Nephron progenitor cell (in vitro differentiated cells): ENCODE data around the gene MPEG1.

Experiments used
- DNase-seq: peaks from one replicate; pipeline ENCODE4 v3.0.0; 2021
- H3K27ac Mint-ChIP-seq: 2 replicates; pipeline ENCODE4 v1.8.0; 2021; ENCODE audit warnings: mild to moderate bottlenecking, moderate library complexity, mixed read lengths
- H3K27me3 Mint-ChIP-seq: 2 replicates; pipeline ENCODE4 v1.8.0; 2021; ENCODE audit warnings: mild to moderate bottlenecking, low read depth, mixed read lengths; ENCODE audit not compliant: poor library complexity
- H3K36me3 Mint-ChIP-seq: 2 replicates; pipeline ENCODE4 v1.8.0; 2021; ENCODE audit warnings: low read depth, mixed read lengths
- H3K4me1 Mint-ChIP-seq: 2 replicates; pipeline ENCODE4 v1.8.0; 2021; ENCODE audit warnings: mixed read lengths
- H3K4me3 Mint-ChIP-seq: 2 replicates; pipeline ENCODE4 v1.8.0; 2021; ENCODE audit warnings: mild to moderate bottlenecking, moderate library complexity, mixed read lengths
- H3K9me3 Mint-ChIP-seq: 2 replicates; pipeline ENCODE4 v1.8.0; 2021; ENCODE audit warnings: mild to moderate bottlenecking, moderate library complexity, mixed read lengths
- TF ChIP-seq, protein P1 (sequence below): fragments of 200-600 bp; sonication (generic); IDR thresholded peaks from 2 replicates; pipeline ENCODE4 v1.5.0; 2021; ENCODE audit warnings: antibody characterized with exemption

Gene MPEG1

DNA sequence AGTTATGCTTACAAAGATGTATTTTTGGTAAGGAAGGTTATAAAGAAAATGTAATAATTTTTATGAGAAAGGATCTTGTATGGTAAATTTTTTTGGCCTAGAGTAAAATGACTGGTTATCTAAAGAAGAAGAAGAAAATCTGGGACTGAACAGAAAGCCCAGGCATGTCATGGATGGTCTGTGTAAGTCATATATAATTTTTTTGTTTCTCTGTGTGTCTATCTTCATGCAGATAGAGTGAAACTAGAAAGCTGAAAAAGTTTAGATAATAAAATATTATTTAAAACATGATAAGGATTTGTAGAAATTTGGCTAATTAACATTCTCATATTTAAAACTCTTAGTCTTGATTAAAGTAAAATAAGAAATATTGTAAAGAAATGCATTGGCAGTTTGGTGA lies 27.6 kb upstream of the MPEG1 start:
- no peak overlapping the region for H3K4me3 Mint-ChIP-seq

GRCh38 chr11:59226396-59226795 lies 13.7 kb upstream of the MPEG1 start:
- H3K36me3 Mint-ChIP-seq = no peaks in the 10 kb centered on the region
- no peak for DNase-seq
- peaks cover 4% of the 10 kb centered on the region for H3K9me3 Mint-ChIP-seq
- no peak overlapping the region for H3K4me3 Mint-ChIP-seq
- H3K27me3 Mint-ChIP-seq = no peaks in the 10 kb centered on the region
- H3K4me1 Mint-ChIP-seq = no peaks in the 10 kb centered on the region
- TF ChIP-seq, protein P1, sequence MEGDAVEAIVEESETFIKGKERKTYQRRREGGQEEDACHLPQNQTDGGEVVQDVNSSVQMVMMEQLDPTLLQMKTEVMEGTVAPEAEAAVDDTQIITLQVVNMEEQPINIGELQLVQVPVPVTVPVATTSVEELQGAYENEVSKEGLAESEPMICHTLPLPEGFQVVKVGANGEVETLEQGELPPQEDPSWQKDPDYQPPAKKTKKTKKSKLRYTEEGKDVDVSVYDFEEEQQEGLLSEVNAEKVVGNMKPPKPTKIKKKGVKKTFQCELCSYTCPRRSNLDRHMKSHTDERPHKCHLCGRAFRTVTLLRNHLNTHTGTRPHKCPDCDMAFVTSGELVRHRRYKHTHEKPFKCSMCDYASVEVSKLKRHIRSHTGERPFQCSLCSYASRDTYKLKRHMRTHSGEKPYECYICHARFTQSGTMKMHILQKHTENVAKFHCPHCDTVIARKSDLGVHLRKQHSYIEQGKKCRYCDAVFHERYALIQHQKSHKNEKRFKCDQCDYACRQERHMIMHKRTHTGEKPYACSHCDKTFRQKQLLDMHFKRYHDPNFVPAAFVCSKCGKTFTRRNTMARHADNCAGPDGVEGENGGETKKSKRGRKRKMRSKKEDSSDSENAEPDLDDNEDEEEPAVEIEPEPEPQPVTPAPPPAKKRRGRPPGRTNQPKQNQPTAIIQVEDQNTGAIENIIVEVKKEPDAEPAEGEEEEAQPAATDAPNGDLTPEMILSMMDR = no peak
- H3K27ac Mint-ChIP-seq = no peak overlapping the region

More for the DNA sequence above, 27.6 kb upstream of the MPEG1 start:
- Mint-ChIP-seq H3K36me3 (no peaks in the 10 kb centered on the region), H3K4me1 (no peaks in the 10 kb centered on the region), H3K27me3 (peaks cover 9% of the 10 kb centered on the region), H3K9me3 (peaks cover 53% of the 10 kb centered on the region), H3K27ac (no peak overlapping the region)
- no peak for DNase-seq
- TF ChIP-seq, protein P1 = no peak

DNA sequence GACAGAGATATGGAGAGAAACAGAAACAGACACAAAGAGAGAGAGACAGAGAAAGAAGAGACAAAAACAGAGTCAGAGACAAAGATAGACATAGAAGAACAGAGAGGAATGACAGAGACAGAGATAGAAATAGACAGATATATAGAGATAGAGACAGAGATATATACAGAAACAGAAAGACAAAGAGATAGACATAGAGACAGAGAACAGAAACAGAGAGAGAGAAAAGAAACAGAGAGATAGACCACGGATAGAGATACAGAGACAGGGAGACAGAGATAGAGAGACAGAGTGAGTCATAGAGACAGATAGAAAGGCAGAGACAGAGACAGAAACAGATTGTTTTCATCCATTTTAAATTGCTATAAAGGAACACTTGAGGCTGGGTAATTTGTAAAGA lies 12.3 kb upstream of the MPEG1 start:
- no peak for DNase-seq
- no peak overlapping the region for H3K27ac Mint-ChIP-seq
- no peaks in the 10 kb centered on the region for H3K9me3 Mint-ChIP-seq
- H3K4me3 Mint-ChIP-seq = no peak overlapping the region
- TF ChIP-seq, protein P1 = no peak
- no peaks in the 10 kb centered on the region for H3K36me3 Mint-ChIP-seq
- no peaks in the 10 kb centered on the region for H3K4me1 Mint-ChIP-seq
- no peaks in the 10 kb centered on the region for H3K27me3 Mint-ChIP-seq

GRCh38 chr11:59224351-59224928 lies 11.7 kb upstream of the MPEG1 start:
- Mint-ChIP-seq H3K27me3 (no peaks in the 10 kb centered on the region), H3K9me3 (no peaks in the 10 kb centered on the region), H3K36me3 (no peaks in the 10 kb centered on the region)

DNA sequence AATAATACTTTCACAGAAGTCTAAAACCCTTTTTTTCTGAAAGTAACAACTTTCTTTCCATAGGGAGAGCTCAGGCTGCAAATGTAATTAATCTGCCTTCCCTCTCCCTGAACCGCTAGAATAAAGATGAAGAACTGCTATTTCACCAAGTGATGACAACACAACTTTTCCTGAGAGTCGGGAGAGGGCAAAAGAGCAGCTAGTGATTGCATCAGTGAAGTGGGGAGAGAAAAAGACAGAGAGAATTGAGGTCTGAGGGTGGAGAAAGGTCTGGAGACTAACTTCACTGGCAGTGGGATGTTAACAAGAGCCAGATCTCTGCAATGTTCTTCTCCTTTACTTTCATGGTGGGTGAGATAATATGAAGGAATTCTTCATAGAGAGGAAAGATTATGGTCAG lies 10.9 kb upstream of the MPEG1 start:
- Mint-ChIP-seq H3K36me3 (no peaks in the 10 kb centered on the region), H3K9me3 (no peaks in the 10 kb centered on the region), H3K27me3 (no peaks in the 10 kb centered on the region), H3K4me1 (no peaks in the 10 kb centered on the region), H3K27ac (no peak overlapping the region), H3K4me3 (no peak overlapping the region)
- no peak for DNase-seq
- TF ChIP-seq, protein P1 = no peak

More at GRCh38 chr11:59224351-59224928, 11.7 kb upstream of the MPEG1 start:
- DNase-seq = no peak
- H3K27ac Mint-ChIP-seq = no peak overlapping the region
- H3K4me3 Mint-ChIP-seq = no peak overlapping the region
- TF ChIP-seq, protein P1 = no peak
- H3K4me1 Mint-ChIP-seq = no peaks in the 10 kb centered on the region

GRCh38 chr11:59223177-59223576 lies 10.4 kb upstream of the MPEG1 start:
- Mint-ChIP-seq H3K27ac (no peak overlapping the region), H3K9me3 (no peaks in the 10 kb centered on the region), H3K4me3 (no peak overlapping the region), H3K4me1 (no peaks in the 10 kb centered on the region), H3K36me3 (no peaks in the 10 kb centered on the region), H3K27me3 (no peaks in the 10 kb centered on the region)
- DNase-seq = no peak
- TF ChIP-seq, protein P1 = no peak
